ENCODE measurements around the gene MLPH.
A peak's percentile ranks its signal among the peaks of the same experiment; 100 is the strongest.

MLPH gene

DNA sequence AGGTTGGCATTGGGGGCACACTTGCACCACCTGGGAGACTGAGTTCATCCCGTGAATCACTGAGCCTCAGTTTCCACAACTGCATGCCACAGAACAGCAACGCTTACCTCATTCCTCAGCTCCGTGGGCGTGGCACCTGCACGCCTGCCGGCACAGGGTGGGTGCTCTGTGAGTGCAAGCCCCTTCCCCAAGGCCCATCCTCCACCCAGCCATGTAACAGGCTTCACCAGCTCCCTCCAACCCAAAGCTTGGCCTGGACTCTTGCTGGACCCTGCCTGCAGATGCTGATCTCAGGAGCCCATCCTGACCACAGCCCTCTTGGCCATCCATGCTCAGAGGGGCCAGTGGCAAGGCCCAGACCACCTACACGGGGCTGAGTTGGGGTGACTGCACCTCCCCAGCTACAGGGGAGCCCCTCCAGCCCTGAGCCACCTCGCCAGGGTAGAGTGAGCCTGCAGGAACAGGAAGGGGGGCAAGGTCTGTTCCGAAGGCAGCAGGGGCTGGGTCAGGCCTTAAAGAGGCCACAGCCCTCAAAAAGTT is 81.1 kb downstream of the MLPH start:
- DNase-seq (ENCODE audit: low spot score), result no peak

DNA sequence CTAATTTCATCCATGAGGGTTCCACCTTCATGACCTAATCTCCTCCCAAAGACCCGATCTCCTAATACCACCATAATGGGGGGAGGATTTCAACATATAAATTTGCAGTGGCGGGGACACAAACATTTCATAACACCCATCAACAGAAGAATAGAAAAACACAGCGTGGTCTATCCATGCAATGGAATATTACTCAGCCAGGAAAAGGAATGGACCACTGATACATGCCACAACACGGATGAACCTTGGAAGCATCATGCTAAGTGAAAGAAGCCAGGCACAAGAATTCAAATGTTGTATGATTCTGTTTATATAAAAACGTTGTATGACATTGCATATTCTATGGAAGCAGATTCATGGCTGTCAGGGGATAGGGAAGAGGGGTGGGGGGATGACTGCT is 82.0 kb downstream of the MLPH start:
- no peak for DNase-seq (ENCODE audit: low spot score)

- no peak for DNase-seq (ENCODE audit: low spot score)
Measured at GRCh38 chr2:237569896-237570295, 82.8 kb downstream of the MLPH start.

GRCh38 chr2:237570776-237571335 is 83.8 kb downstream of the MLPH start:
- DNase-seq (ENCODE audit: low spot score), result no peak

- no peak for DNase-seq (ENCODE audit: low spot score)
Measured at GRCh38 chr2:237571551-237571950, 84.5 kb downstream of the MLPH start.

GRCh38 chr2:237572021-237572741 is 85.1 kb downstream of the MLPH start:
- peak; percentile 86 for DNase-seq (ENCODE audit: low spot score)

DNA sequence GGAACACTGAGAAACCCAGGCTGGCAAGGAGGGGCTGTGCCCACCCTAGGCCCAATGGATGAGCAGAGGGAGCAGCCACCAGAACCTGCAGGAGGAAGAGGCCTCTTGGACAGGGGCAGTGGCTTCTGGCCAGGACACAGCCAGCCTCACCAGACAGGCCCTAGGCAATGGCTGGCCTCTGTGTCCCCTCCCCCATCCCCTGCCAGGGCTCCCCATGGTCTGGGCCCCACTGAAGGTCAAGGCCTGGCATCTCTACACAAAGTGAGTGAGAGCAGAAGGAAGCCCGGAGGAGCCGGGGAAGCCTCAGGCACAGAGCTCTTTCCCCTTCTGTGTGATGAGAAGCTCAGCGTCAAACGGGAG is 85.7 kb downstream of the MLPH start:
- DNase-seq (ENCODE audit: low spot score), result no peak

DNA sequence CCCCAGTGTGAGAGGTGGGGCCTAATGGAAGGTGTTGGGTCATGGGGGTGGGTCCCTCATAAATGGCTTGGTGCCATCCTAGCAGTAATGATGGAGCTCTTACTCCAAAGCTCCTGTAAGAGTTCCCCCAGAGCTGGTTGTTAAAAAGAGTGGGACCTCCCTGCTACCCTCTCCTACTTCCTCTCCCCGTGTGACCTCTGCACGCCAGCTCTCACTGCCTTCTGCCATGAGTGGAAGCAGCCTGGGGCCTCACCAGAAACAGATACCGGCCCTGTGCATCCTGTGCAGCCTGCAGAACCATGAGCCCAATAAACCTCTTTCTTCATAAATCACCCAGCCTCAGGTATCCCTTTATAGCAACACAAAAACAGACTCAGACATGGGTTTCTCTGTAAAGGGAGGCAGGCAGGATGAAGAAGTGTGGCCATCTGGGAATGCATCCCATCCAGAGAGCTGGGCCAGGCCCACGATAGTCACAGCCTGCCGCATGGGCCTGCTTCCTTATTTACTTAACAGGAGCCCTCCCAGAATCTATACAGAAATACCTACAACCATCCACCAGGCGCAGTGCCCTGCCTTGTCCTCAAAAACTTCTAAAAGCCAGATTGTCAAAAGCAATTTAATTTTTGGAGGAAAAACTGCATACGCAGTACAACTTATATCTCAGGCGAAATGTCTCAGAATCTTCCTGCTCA is 86.8 kb downstream of the MLPH start:
- no peak for DNase-seq (ENCODE audit: low spot score)

- no peak for DNase-seq (ENCODE audit: low spot score)
Measured at GRCh38 chr2:237574467-237574866, 87.4 kb downstream of the MLPH start.

DNA sequence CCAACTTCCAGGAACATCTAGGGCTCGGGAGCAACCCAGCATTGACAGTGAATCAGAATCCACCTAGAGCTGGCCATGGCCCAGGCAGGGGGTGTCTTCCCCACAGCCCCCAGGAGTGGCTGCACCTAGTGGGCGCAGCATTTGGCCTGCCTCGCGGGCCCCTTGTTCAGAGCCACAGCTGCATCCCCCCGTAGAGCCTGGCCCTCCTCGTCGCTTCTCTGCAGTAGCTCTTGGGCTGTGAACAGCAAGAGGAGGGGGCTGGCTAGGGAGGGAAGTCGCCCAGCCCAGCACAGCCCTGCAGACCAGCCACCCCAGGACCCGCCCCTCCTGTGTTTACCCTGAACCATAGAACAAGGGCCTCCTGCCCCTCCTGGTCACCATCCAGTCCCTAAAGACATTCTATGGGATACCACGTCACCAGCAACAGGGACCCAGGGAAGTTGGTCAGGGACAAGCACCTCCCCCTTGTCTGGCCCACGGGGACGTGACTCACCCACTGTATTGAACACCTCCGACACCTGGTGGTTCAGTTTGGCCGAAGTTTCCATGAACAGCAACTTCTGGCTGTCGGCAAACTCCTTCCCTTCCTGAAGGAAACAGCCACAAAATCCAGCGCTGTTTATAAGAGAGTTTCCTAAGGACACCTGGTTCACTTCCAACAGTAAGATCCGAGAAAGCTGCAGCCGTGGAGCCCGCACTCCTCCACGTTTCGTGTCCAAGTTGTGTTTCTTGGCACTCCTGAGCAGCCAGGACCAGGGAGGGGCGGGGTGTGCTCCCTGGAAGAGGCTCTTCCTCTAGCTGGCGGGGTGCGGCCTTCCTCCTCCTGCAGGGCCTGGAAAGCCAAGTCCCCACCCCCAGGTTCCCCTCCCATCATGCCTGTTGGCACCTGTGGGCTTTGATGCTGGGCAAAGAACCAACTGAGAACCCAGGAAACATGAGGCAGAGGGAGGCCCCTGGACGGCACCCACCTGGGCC is 88.1 kb downstream of the MLPH start:
- no peak for DNase-seq (ENCODE audit: low spot score)

DNA sequence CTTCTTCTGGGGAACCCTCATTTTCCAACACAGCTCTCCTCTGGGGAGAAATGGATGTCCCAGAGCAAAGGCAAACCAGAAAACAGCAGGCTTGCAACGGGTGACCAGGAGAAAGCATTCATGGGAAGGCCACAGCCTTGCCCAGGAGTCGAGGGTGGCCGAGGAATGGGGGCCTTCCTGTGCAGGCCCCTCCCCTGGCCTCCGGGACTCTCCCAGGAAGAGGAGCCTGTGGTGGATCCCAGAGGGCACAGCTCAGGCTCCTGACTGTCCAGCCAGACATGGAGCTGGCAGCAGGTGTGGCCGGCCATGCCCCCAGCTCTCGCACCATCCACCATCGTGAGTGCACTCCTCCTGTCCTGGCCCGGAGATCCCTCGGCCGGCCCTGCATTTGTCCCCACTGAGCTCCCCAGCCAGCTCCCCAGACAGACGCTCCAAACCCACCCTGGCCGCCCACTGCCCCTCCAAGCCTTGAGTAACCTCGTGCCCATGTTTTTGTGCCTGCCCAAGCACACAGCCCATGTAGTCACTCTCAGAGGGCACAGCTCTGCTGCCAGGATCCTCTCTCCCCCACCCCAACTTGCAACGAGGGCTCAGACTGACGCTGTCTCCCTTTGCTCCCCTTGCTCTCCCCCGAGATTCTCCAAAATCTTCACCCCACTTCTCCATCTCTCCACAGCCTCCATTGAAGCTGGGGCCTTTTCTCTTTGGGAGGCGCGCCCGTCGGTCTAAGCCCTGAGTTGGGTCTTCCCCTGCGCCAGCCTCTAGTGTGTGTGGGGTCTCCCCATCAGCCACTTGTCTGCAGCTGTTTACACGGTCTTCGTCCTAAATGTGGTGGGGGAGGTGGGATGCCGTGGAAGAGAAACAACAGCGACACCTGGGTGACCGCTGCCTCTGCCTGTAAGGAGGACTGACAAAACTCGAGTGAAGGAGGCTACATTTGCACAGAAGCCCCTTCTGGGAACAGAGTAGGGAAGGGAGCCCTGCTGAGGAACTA is 89.1 kb downstream of the MLPH start:
- DNase-seq (ENCODE audit: low spot score), result no peak

GRCh38 chr2:237576974-237577373 is 89.9 kb downstream of the MLPH start:
- no peak for DNase-seq (ENCODE audit: low spot score)

- DNase-seq (ENCODE audit: low spot score), result no peak
Measured at GRCh38 chr2:237577458-237577857, 90.4 kb downstream of the MLPH start.

DNA sequence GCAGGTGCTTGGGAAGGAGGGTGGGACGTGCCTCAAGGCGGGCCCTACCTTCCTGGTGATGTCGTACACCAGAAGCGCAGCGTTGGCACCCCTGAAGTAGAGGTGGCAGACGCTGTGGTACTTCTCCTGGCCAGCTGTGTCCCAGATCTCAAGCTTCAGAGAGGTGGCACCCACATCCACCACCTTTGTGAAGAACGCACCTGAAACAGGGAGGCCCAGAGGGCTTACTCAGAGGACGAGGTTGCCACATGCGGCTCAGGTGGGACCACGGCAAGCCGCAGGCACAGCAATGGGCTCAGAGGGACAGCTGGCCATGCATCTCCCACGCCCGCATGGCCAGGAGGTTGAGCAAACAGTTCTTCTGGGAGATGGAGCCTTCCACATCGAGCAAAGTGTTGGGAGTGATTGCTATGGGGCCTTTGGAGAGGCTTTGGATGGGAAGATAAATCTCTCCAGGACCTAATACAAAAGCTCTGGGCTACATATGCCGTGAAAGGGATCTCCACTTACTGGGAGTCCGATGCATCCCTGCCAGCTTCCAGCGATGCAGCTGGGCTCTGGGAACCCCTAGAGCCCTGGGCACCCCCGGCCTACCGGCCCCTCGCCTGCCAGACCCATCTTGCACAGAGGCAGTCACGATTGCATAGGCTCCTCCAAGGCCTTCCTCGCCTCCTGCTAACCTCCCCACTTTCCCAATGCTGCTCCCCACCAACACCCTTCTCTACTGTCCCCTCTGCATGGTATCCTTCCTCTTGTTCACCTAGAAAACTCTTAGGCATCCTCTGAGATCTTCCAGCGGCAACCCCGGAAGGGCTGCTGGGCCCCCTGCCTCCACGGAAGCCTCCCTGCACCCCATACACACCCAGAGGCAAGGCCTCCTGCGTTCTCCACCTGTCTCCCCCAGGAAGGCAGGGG is 91.2 kb downstream of the MLPH start:
- DNase-seq (ENCODE audit: low spot score), result no peak

DNA sequence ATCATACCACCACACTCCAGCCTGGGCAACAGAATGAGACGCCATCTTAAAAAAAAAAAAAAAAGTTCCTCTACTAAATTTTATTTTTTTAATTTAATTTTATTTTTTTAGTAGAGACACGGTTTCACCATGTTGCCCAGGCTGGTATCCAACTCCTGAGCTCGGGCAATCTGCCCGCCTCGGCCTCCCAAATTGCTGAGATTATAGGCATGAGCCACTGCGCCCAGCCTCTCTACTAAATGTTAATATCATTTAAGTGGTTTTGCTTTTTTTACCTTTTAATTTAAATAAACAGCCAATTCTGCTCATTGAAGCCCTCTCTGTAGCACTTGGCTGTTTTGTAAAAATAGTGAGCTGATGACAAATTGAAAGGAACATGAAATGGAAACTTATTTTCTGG is 94.3 kb downstream of the MLPH start:
- DNase-seq (ENCODE audit: low spot score), result no peak

DNA sequence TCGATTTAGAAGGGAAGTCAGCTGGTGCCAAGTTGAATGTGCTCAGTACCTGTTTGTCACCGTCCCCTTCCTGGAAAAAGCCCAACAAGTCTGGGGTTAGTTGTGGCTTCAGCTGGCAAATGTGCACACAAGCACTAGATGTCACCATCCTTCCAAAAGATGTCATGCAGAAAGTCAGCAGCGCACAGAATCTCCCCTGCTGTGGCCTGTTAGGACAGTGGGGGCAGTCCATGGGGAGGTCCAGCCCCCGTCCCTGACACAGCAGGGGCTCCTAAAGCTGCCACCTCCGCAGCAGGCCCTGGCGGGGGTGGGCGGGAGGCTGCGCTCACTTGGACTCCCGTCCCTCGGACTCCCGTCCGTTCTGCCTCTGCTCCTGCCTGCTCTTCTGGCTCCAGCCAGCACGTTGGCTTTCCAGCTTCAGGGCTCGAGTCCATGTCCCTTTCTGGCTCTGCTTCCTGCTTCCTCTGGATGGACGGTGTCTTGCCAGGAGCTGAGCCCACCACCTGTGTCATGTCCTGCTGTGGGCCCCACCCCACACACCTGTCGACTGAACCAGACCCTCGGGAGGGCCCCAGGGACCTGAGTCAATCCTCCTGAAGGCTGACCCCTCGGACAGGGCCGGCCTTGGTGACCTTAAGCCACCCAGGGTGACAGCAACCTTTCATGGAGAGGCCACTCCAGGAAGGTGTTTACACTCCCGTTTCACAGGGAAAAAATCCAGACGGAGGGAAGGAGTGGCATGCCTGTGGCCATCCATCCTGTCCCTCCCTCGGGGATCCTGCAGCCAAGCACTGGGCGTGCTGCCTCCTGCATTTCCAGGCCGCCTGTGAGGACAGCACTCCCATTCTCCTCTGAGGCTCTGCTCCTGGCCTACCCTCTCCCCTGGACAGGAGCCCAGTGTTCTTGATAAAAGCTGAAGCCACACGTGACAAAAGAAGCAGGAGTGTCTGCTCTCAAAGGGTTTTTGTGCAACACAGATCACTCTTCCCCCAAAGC is 95.0 kb downstream of the MLPH start:
- peak; percentile 62 for DNase-seq (ENCODE audit: low spot score)

GRCh38 chr2:237583385-237584295 is 96.6 kb downstream of the MLPH start:
- no peak for DNase-seq (ENCODE audit: low spot score)
